ENCODE measurements around the gene SHISAL1.

DNA sequence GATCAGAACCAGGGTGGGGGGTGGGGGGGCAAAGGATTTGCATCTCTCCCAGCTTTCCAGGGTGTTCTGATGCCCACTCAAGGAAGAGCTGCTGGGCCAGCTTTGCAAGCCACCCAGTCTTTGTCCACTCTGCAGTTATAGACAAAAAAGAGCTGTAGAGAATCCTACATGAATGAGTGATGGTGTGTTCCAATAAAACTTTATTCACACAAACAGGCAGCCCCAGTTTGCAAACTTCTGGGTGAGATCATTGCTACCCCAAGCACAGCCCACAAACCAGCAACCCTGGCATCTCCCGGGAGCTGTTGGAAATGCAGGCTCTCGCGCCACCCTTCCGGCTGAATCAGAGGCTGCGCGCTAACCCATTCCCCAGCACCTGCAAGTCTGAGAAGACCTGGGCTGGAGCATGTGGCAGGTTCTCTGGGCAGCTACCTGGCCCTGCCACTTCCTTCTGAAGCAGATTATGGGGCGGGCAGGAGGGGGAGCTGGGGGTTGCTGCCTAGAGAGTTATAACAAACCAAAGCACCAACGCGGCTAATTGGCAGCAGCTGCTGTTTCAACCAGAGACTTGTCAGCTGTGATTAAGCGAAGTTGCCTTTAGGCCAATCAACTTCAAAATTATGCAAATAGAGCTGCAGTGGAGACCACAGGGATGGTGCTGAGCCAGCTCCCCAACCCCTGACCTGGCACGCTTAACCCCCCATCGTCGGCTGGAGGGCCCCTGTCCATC lies 3.8 kb upstream of the SHISAL1 start:
- no peak for TF ChIP-seq EZH2 (IDR thresholded peaks at IDR 0.05; ENCODE audit: borderline replicate concordance, low read length)
- TF ChIP-seq, protein P1, sequence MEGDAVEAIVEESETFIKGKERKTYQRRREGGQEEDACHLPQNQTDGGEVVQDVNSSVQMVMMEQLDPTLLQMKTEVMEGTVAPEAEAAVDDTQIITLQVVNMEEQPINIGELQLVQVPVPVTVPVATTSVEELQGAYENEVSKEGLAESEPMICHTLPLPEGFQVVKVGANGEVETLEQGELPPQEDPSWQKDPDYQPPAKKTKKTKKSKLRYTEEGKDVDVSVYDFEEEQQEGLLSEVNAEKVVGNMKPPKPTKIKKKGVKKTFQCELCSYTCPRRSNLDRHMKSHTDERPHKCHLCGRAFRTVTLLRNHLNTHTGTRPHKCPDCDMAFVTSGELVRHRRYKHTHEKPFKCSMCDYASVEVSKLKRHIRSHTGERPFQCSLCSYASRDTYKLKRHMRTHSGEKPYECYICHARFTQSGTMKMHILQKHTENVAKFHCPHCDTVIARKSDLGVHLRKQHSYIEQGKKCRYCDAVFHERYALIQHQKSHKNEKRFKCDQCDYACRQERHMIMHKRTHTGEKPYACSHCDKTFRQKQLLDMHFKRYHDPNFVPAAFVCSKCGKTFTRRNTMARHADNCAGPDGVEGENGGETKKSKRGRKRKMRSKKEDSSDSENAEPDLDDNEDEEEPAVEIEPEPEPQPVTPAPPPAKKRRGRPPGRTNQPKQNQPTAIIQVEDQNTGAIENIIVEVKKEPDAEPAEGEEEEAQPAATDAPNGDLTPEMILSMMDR (conservative IDR thresholded peaks at IDR 0.05 in 1 of 2, IDR thresholded peaks at IDR 0.05 in 1 of 2; ENCODE audit: extremely low read depth in 1 of 2, insufficient read depth in 1 of 2, low read depth in 1 of 2, low read length in 2 of 2), result no peak
